WTC11 (cell line): Measurements from ENCODE around the gene COL21A1. TPM values are rescaled to one million over a fixed set of nuclear protein-coding genes. Genes with fewer than 3 reads are reported as not detected.

Experiments used
- ATAC-seq: fragments of 200-7000 bp; cut with Tn5 transposase; 2 replicates; pipeline ENCODE4 v1.10.0; 2021; ENCODE audit warnings: mild to moderate bottlenecking, moderate library complexity
- CTCF ChIA-PET: fragments of 300-600 bp; sonication (Branson Sonifier 250); formaldehyde crosslinking; loops from one replicate; lab custom pipeline; 2021; ENCODE audit warnings: antibody characterized with exemption; lab: Charles Lee
- POLR2A ChIA-PET: fragments of 350-600 bp; sonication (Branson Sonifier 250); formaldehyde crosslinking; loops from one replicate; lab custom pipeline; 2021; ENCODE audit warnings: antibody characterized with exemption; lab: Charles Lee
- DNase-seq: peaks from one replicate; pipeline ENCODE4 v3.0.0; 2021; ENCODE audit warnings: low spot score
- H3K27ac Mint-ChIP-seq: 2 replicates; pipeline ENCODE4 v1.8.0; 2021; ENCODE audit warnings: mixed read lengths
- H3K27me3 Mint-ChIP-seq: 2 replicates; pipeline ENCODE4 v1.8.0; 2021; ENCODE audit warnings: low read depth, mild to moderate bottlenecking, moderate library complexity, mixed read lengths
- H3K36me3 Mint-ChIP-seq: 2 replicates; pipeline ENCODE4 v1.8.0; 2021; ENCODE audit warnings: mixed read lengths
- H3K4me1 Mint-ChIP-seq: 2 replicates; pipeline ENCODE4 v1.8.0; 2022; ENCODE audit warnings: mixed read lengths
- H3K4me3 Mint-ChIP-seq: 2 replicates; pipeline ENCODE4 v1.8.0; 2021; ENCODE audit warnings: mild to moderate bottlenecking, moderate library complexity, mixed read lengths
- H3K9me3 Mint-ChIP-seq: 2 replicates; pipeline ENCODE4 v1.8.0; 2021; ENCODE audit warnings: mixed read lengths
- GABPB1 ChIP-seq: sonication (generic); formaldehyde crosslinking; IDR thresholded peaks from 2 replicates; pipeline ENCODE4 v1.8.1; 2023; ENCODE audit warnings: mild to moderate bottlenecking, missing genetic modification reagents
- GTF2I ChIP-seq: fragments of 250-450 bp; sonication (Bioruptor Pico); conservative IDR thresholded peaks from 2 replicates; pipeline ENCODE4 v1.4.0; 2021; ENCODE audit warnings: mild to moderate bottlenecking
- MYBL2 ChIP-seq: sonication (generic); formaldehyde crosslinking; IDR thresholded peaks from 2 replicates; pipeline ENCODE4 v1.8.1; 2023; ENCODE audit warnings: mild to moderate bottlenecking, moderate library complexity, missing genetic modification reagents
- NR1H2 ChIP-seq: sonication (generic); formaldehyde crosslinking; IDR thresholded peaks from 2 replicates; pipeline ENCODE4 v1.9.0; 2021; ENCODE audit warnings: mild to moderate bottlenecking, moderate library complexity, missing genetic modification reagents
- PREB ChIP-seq: sonication (generic); formaldehyde crosslinking; IDR thresholded peaks from 2 replicates; pipeline ENCODE4 v1.8.1; 2022; ENCODE audit warnings: mild to moderate bottlenecking, missing genetic modification reagents, moderate library complexity, borderline replicate concordance
- RELA ChIP-seq: sonication (generic); formaldehyde crosslinking; IDR thresholded peaks from 2 replicates; pipeline ENCODE4 v1.8.1; 2022; ENCODE audit warnings: missing genetic modification reagents, mild to moderate bottlenecking, borderline replicate concordance
- TCF7 ChIP-seq: sonication (generic); formaldehyde crosslinking; IDR thresholded peaks from 2 replicates; pipeline ENCODE4 v1.8.0; 2022; ENCODE audit warnings: mild to moderate bottlenecking, low read depth, missing genetic modification reagents, moderate library complexity
- ZNF138 ChIP-seq: sonication (generic); formaldehyde crosslinking; conservative IDR thresholded peaks from 2 replicates; pipeline ENCODE4 v1.8.1; 2022; ENCODE audit warnings: mild to moderate bottlenecking, moderate library complexity, missing genetic modification reagents
- ZNF281 ChIP-seq: sonication (generic); formaldehyde crosslinking; IDR thresholded peaks from 2 replicates; pipeline ENCODE4 v1.8.0; 2023; ENCODE audit warnings: mild to moderate bottlenecking, missing genetic modification reagents
- ZNF512 ChIP-seq: sonication (generic); formaldehyde crosslinking; IDR thresholded peaks from 2 replicates; pipeline ENCODE4 v1.8.1; 2022; ENCODE audit warnings: missing genetic modification reagents, borderline replicate concordance
- ZNF671 ChIP-seq: fragments of 250-450 bp; sonication (Bioruptor Pico); IDR thresholded peaks from 2 replicates; pipeline ENCODE4 v1.8.0; 2021; ENCODE audit warnings: mild to moderate bottlenecking
- total RNA-seq: library from RNA; stranded (reverse); gene quantifications from 3 replicates; pipeline ENCODE4 v1.2.3, GENCODE V29; 2021
- TF ChIP-seq, protein P1 (sequence below): fragments of 250-450 bp; sonication (Bioruptor Pico); IDR thresholded peaks from 2 replicates; pipeline ENCODE4 v2.1.2; 2022; ENCODE audit warnings: mild to moderate bottlenecking, moderate library complexity
- TF ChIP-seq, protein P2 (sequence below): sonication (generic); formaldehyde crosslinking; IDR thresholded peaks from 2 replicates; pipeline ENCODE4 v1.8.0; 2022; ENCODE audit warnings: mild to moderate bottlenecking, missing genetic modification reagents
- TF ChIP-seq, protein P3 (sequence below): sonication (generic); formaldehyde crosslinking; conservative IDR thresholded peaks from 2 replicates; pipeline ENCODE4 v1.8.1; 2023; ENCODE audit warnings: mild to moderate bottlenecking, low read depth, missing genetic modification reagents, moderate library complexity
- TF ChIP-seq, protein P4 (sequence below): fragments of 250-450 bp; sonication (Bioruptor Pico); IDR thresholded peaks from 2 replicates; pipeline ENCODE4 v1.9.0; 2021; ENCODE audit warnings: mild to moderate bottlenecking

Gene COL21A1
- total RNA-seq, 1 experiment from 2014 or later = 4.4 TPM

DNA sequence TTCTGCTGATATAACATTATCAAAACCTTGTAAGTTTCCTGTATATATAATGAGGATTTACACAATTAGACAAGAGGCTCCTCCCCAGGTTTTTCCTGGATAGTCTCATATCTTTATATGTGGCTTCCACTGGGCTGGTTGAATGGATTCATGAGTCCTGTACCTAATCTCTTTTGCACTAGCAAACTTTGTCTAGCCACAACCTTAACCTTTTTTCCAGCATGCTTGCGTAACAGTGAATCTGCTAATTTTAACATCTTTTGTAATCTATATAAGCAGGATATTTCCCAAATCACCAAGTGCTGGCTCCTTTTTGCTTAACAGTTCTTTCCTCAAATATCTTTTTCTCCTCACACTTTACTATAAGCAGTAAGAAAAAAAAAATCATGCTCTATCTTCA, 153.6 kb downstream of the COL21A1 start:
- H3K36me3 Mint-ChIP-seq = peaks cover 11% of the 10 kb centered on the region
- no peak for ATAC-seq
- H3K4me1 Mint-ChIP-seq = peaks cover 15% of the 10 kb centered on the region
- POLR2A ChIA-PET = no interaction called here
- peaks cover 19% of the 10 kb centered on the region for H3K9me3 Mint-ChIP-seq
- no peak for TF ChIP-seq ZNF281 (CRISPR knock-in tag)
- CTCF ChIA-PET = no interaction called here
- H3K27me3 Mint-ChIP-seq = no peaks in the 10 kb centered on the region
- no peak overlapping the region for H3K4me3 Mint-ChIP-seq
- no peak for DNase-seq
- no peak overlapping the region for H3K27ac Mint-ChIP-seq

GRCh38 chr6:56091159-56091869, 156.1 kb downstream of the COL21A1 start:
- H3K27me3 Mint-ChIP-seq = no peaks in the 10 kb centered on the region
- DNase-seq = no peak
- ChIA-PET CTCF (interaction anchor here (0.7 kb wide), 1 partner anchor 92 kb away, joined by 3 read pairs; no protein-coding TSS in a partner anchor), POLR2A (no interaction called here)
- H3K4me1 Mint-ChIP-seq = peaks cover 9% of the 10 kb centered on the region
- no peak overlapping the region for H3K4me3 Mint-ChIP-seq
- ATAC-seq = peak; percentile 47; the same call in 1 of the 2 replicates
- peak overlapping the region; percentile 71; the same call in 1 of the 2 replicates for H3K27ac Mint-ChIP-seq
- TF ChIP-seq, protein P1, sequence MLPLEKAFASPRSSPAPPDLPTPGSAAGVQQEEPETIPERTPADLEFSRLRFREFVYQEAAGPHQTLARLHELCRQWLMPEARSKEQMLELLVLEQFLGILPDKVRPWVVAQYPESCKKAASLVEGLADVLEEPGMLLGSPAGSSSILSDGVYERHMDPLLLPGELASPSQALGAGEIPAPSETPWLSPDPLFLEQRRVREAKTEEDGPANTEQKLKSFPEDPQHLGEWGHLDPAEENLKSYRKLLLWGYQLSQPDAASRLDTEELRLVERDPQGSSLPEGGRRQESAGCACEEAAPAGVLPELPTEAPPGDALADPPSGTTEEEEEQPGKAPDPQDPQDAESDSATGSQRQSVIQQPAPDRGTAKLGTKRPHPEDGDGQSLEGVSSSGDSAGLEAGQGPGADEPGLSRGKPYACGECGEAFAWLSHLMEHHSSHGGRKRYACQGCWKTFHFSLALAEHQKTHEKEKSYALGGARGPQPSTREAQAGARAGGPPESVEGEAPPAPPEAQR = no peak
- TF ChIP-seq GTF2I (CRISPR knock-in tag) (no peak), ZNF671 (no peak), GABPB1 (peak; percentile 95)
- peaks cover 11% of the 10 kb centered on the region for H3K36me3 Mint-ChIP-seq
- peaks cover 19% of the 10 kb centered on the region for H3K9me3 Mint-ChIP-seq

DNA sequence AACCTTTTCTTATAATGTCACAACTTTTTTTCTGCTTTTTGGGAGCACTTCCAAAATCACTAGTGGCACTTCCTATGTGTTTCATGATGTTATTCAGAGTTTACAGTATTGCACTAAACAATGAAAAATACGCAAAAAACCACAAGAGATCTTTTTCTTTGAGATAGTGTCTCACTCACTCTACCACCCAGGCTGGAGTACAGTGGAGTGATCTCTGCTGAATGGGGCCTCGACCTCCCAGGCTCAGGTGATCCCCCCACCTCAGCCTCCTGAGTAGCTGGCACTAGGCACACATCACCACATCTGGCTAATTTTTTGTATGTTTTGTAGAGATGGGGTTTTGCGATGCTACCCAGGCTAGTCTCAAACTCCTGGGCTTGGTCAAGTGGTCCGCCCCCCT, 158.7 kb downstream of the COL21A1 start:
- DNase-seq (no peak), ATAC-seq (no peak)
- CTCF ChIA-PET = no interaction called here
- no peak for TF ChIP-seq PREB (CRISPR knock-in tag)
- H3K9me3 Mint-ChIP-seq = peaks cover 14% of the 10 kb centered on the region
- peaks cover 9% of the 10 kb centered on the region for H3K4me1 Mint-ChIP-seq
- no peaks in the 10 kb centered on the region for H3K27me3 Mint-ChIP-seq
- no peak overlapping the region for H3K4me3 Mint-ChIP-seq
- H3K27ac Mint-ChIP-seq = no peak overlapping the region
- POLR2A ChIA-PET = no interaction called here
- H3K36me3 Mint-ChIP-seq = peaks cover 11% of the 10 kb centered on the region

DNA sequence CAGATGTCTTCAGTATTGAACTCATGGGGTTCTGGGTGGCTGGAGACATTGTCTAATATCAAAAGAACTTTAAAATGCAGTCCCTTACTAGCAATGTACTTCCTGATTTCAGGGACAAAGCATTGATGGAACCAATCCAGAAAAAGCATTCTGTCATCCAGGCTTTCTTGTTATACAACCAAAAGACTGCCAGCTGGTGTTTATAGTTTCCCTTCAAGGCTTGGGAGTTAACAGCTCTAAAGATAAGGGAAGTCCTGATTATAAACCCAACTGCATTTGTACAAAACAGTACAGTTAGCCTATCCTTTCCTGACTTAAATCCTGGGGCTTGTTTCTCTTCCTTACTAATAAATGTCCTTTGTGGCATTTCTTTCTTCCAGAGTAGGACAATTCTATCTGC, 160.0 kb downstream of the COL21A1 start:
- CTCF ChIA-PET = no interaction called here
- no peak for ATAC-seq
- no peaks in the 10 kb centered on the region for H3K36me3 Mint-ChIP-seq
- TF ChIP-seq ZNF512 (CRISPR knock-in tag) (no peak), RELA (CRISPR knock-in tag) (no peak), NR1H2 (no peak), TCF7 (CRISPR knock-in tag) (no peak), ZNF138 (CRISPR knock-in tag) (no peak), MYBL2 (CRISPR knock-in tag) (no peak)
- TF ChIP-seq, protein P2, sequence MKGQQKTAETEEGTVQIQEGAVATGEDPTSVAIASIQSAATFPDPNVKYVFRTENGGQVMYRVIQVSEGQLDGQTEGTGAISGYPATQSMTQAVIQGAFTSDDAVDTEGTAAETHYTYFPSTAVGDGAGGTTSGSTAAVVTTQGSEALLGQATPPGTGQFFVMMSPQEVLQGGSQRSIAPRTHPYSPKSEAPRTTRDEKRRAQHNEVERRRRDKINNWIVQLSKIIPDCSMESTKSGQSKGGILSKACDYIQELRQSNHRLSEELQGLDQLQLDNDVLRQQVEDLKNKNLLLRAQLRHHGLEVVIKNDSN (CRISPR knock-in tag) = no peak
- TF ChIP-seq, protein P3, sequence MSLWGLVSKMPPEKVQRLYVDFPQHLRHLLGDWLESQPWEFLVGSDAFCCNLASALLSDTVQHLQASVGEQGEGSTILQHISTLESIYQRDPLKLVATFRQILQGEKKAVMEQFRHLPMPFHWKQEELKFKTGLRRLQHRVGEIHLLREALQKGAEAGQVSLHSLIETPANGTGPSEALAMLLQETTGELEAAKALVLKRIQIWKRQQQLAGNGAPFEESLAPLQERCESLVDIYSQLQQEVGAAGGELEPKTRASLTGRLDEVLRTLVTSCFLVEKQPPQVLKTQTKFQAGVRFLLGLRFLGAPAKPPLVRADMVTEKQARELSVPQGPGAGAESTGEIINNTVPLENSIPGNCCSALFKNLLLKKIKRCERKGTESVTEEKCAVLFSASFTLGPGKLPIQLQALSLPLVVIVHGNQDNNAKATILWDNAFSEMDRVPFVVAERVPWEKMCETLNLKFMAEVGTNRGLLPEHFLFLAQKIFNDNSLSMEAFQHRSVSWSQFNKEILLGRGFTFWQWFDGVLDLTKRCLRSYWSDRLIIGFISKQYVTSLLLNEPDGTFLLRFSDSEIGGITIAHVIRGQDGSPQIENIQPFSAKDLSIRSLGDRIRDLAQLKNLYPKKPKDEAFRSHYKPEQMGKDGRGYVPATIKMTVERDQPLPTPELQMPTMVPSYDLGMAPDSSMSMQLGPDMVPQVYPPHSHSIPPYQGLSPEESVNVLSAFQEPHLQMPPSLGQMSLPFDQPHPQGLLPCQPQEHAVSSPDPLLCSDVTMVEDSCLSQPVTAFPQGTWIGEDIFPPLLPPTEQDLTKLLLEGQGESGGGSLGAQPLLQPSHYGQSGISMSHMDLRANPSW (CRISPR knock-in tag) = no peak
- TF ChIP-seq, protein P4, sequence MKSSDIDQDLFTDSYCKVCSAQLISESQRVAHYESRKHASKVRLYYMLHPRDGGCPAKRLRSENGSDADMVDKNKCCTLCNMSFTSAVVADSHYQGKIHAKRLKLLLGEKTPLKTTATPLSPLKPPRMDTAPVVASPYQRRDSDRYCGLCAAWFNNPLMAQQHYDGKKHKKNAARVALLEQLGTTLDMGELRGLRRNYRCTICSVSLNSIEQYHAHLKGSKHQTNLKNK (CRISPR knock-in tag) = no peak
- DNase-seq = no peak
- no peak overlapping the region for H3K4me3 Mint-ChIP-seq
- no peak overlapping the region for H3K27ac Mint-ChIP-seq
- no peaks in the 10 kb centered on the region for H3K27me3 Mint-ChIP-seq
- POLR2A ChIA-PET = no interaction called here
- H3K4me1 Mint-ChIP-seq = peaks cover 9% of the 10 kb centered on the region
- H3K9me3 Mint-ChIP-seq = peaks cover 3% of the 10 kb centered on the region; the same call in 1 of the 2 replicates
